Measurements from ENCODE around the gene MED15.

MED15 gene

GRCh38 chr22:20494978-20495860, 12.2 kb upstream of the MED15 start, which contains the start of gene KLHL22:
Gene KLHL22, minus strand, starts transcription at chr22:20495795. Its CDS starts 6,584 bp downstream, at chr22:20489211.
- peaks cover 6% of the 10 kb centered on the region; the same call in 1 of the 2 replicates for H3K27me3 ChIP-seq (ENCODE audit: control insufficient read depth, low read length)
- H3K27ac ChIP-seq (ENCODE audit: low read depth, low read length), result peak within 1 kb of the TSS; percentile 46
- no peaks in the 10 kb centered on the region for H3K36me3 ChIP-seq (ENCODE audit: control insufficient read depth, low read length)
- H3F3A ChIP-seq (ENCODE audit: control insufficient read depth, insufficient read depth), result no peaks in the 10 kb centered on the region; the same call in 1 of the 2 replicates
- no peaks in the 10 kb centered on the region for H3K9me3 ChIP-seq (ENCODE audit: control insufficient read depth, insufficient read depth, low read length)
- H3K9me2 ChIP-seq (replicated peaks; ENCODE audit: control insufficient read depth, low read length), result no peaks in the 10 kb centered on the region
- peaks cover 22% of the 10 kb centered on the region for H3K79me2 ChIP-seq (ENCODE audit: control insufficient read depth, low read length)
- no peaks in the 10 kb centered on the region for H4K20me1 ChIP-seq (ENCODE audit: control insufficient read depth, insufficient read depth, low read depth, low read length)
- peaks cover 22% of the 10 kb centered on the region for H3K4me1 ChIP-seq (ENCODE audit: control insufficient read depth, low read length)
- H3K4me2 ChIP-seq (ENCODE audit: low read length), result peak within 1 kb of the TSS; percentile 83
- TF ChIP-seq CTCF (IDR thresholded peaks at IDR 0.05; ENCODE audit: low read depth, low read length, poor library complexity, severe bottlenecking) (no peak), EZH2phosphoT487 (IDR thresholded peaks at IDR 0.05; ENCODE audit: borderline replicate concordance, low read length) (peak; percentile 40; the same call in 1 of the 2 replicates)
- H3K4me3 ChIP-seq (ENCODE audit: low read length), result peak within 1 kb of the TSS; percentile 80

- TF ChIP-seq EZH2phosphoT487 (IDR thresholded peaks at IDR 0.05; ENCODE audit: borderline replicate concordance, low read length), result no peak
- peak; percentile 92 for TF ChIP-seq CTCF (IDR thresholded peaks at IDR 0.05; ENCODE audit: low read depth, low read length, poor library complexity, severe bottlenecking)
- H3K4me1 ChIP-seq (ENCODE audit: control insufficient read depth, low read length), result peaks cover 22% of the 10 kb centered on the region
- peaks cover 6% of the 10 kb centered on the region; the same call in 1 of the 2 replicates for H3K27me3 ChIP-seq (ENCODE audit: control insufficient read depth, low read length)
- no peaks in the 10 kb centered on the region; the same call in 1 of the 2 replicates for H3F3A ChIP-seq (ENCODE audit: control insufficient read depth, insufficient read depth)
- no peaks in the 10 kb centered on the region for H3K36me3 ChIP-seq (ENCODE audit: control insufficient read depth, low read length)
- no peaks in the 10 kb centered on the region for H3K9me2 ChIP-seq (replicated peaks; ENCODE audit: control insufficient read depth, low read length)
- no peaks in the 10 kb centered on the region for H4K20me1 ChIP-seq (ENCODE audit: control insufficient read depth, insufficient read depth, low read depth, low read length)
- peak overlapping the region; percentile 46 for H3K27ac ChIP-seq (ENCODE audit: low read depth, low read length)
- H3K9me3 ChIP-seq (ENCODE audit: control insufficient read depth, insufficient read depth, low read length), result no peaks in the 10 kb centered on the region
- H3K4me3 ChIP-seq (ENCODE audit: low read length), result peak overlapping the region; percentile 80
- peak overlapping the region; percentile 83 for H3K4me2 ChIP-seq (ENCODE audit: low read length)
- peaks cover 22% of the 10 kb centered on the region for H3K79me2 ChIP-seq (ENCODE audit: control insufficient read depth, low read length)
Measured at GRCh38 chr22:20495861-20496681, 11.3 kb upstream of the MED15 start.

- no peak overlapping the region for H3K4me2 ChIP-seq (ENCODE audit: low read length)
- peaks cover 22% of the 10 kb centered on the region for H3K4me1 ChIP-seq (ENCODE audit: control insufficient read depth, low read length)
- H4K20me1 ChIP-seq (ENCODE audit: control insufficient read depth, insufficient read depth, low read depth, low read length), result no peaks in the 10 kb centered on the region
- H3K27me3 ChIP-seq (ENCODE audit: control insufficient read depth, low read length), result peaks cover 6% of the 10 kb centered on the region; the same call in 1 of the 2 replicates
- H3K79me2 ChIP-seq (ENCODE audit: control insufficient read depth, low read length), result peaks cover 19% of the 10 kb centered on the region
- H3K36me3 ChIP-seq (ENCODE audit: control insufficient read depth, low read length), result no peaks in the 10 kb centered on the region
- no peaks in the 10 kb centered on the region; the same call in 1 of the 2 replicates for H3F3A ChIP-seq (ENCODE audit: control insufficient read depth, insufficient read depth)
- no peak for TF ChIP-seq CTCF (IDR thresholded peaks at IDR 0.05; ENCODE audit: low read depth, low read length, poor library complexity, severe bottlenecking)
- TF ChIP-seq EZH2phosphoT487 (IDR thresholded peaks at IDR 0.05; ENCODE audit: borderline replicate concordance, low read length), result no peak
- no peak overlapping the region for H3K4me3 ChIP-seq (ENCODE audit: low read length)
- H3K9me3 ChIP-seq (ENCODE audit: control insufficient read depth, insufficient read depth, low read length), result no peaks in the 10 kb centered on the region
- H3K9me2 ChIP-seq (replicated peaks; ENCODE audit: control insufficient read depth, low read length), result no peaks in the 10 kb centered on the region
- no peak overlapping the region for H3K27ac ChIP-seq (ENCODE audit: low read depth, low read length)
Measured at GRCh38 chr22:20497426-20497825, 10.0 kb upstream of the MED15 start.
